BJ (cell line): ENCODE data around the gene CEND1. TPM values are rescaled to one million over a fixed set of nuclear protein-coding genes. Genes with fewer than 3 reads are reported as not detected.

Experiments used
- CTCF ChIA-PET: fragments of 350-600 bp; formaldehyde crosslinking; extraction: SDS; loops from one replicate; lab custom pipeline; 2021; ENCODE audit warnings: antibody characterized with exemption, inconsistent platforms; lab: Yijun Ruan, JAX
- POLR2A ChIA-PET: fragments of 300-600 bp; sonication (Branson Sonifier 250); formaldehyde crosslinking; extraction: SDS; loops from one replicate; lab custom pipeline; 2021; ENCODE audit warnings: antibody characterized with exemption; lab: Charles Lee
- DNase-seq: peaks from one replicate; pipeline ENCODE4 v3.0.0-alpha.2; 2011; ENCODE audit warnings: low read depth
- H3K27me3 ChIP-seq: 2 replicates; pipeline ENCODE4 v1.6.0; 2011; ENCODE audit warnings: low read length; ENCODE audit not compliant: control insufficient read depth, insufficient read depth
- H3K36me3 ChIP-seq: 2 replicates; pipeline ENCODE4 v1.5.1; 2011; ENCODE audit warnings: low read length; ENCODE audit not compliant: control insufficient read depth, insufficient read depth
- H3K4me3 ChIP-seq: 2 replicates; pipeline ENCODE4 v1.5.1; 2011; ENCODE audit warnings: low read depth, mild to moderate bottlenecking, control low read depth, low read length
- CTCF ChIP-seq: IDR thresholded peaks from 2 replicates; pipeline ENCODE4 v1.5.1; 2011; ENCODE audit warnings: low read depth, mild to moderate bottlenecking, control low read depth, inconsistent platforms, low read length, moderate library complexity; ENCODE audit not compliant: insufficient read depth
- polyA plus RNA-seq: library from polyadenylated mRNA; depleted of rRNA; stranded (reverse); fragments of >200 nt; gene quantifications from 2 replicates; pipeline ENCODE4 v1.2.3, GENCODE V29; 2011

Gene CEND1
- polyA plus RNA-seq, 1 experiment: 0.23 TPM

GRCh38 chr11:836700-837099 lies 46.8 kb upstream of the CEND1 start:
- ChIA-PET POLR2A (interaction anchor here (0.5 kb wide), 1 partner anchor 91 kb away, joined by 3 read pairs; no protein-coding TSS in a partner anchor), CTCF (no interaction called here)
- Histone ChIP-seq H3K27me3 (no peaks in the 10 kb centered on the region), H3K4me3 (no peak overlapping the region), H3K36me3 (peaks cover 46% of the 10 kb centered on the region)
- TF ChIP-seq CTCF: no peak
- no peak for DNase-seq

GRCh38 chr11:836274-836673 lies 46.4 kb upstream of the CEND1 start:
- POLR2A ChIA-PET: interaction anchor here (0.5 kb wide), 1 partner anchor 91 kb away, joined by 3 read pairs; no protein-coding TSS in a partner anchor
- CTCF ChIA-PET: no interaction called here
- Histone ChIP-seq H3K4me3 (no peak overlapping the region), H3K36me3 (peaks cover 46% of the 10 kb centered on the region), H3K27me3 (no peaks in the 10 kb centered on the region)
- no peak for TF ChIP-seq CTCF
- DNase-seq: no peak

GRCh38 chr11:834371-835316 lies 44.8 kb upstream of the CEND1 start:
- Histone ChIP-seq H3K36me3 (peaks cover 32% of the 10 kb centered on the region), H3K4me3 (peak overlapping the region; percentile 80), H3K27me3 (no peaks in the 10 kb centered on the region)
- ChIA-PET POLR2A (interaction anchor here (0.6 to 3.1 kb wide), 2 partner anchors 10 to 66 kb away, joined by 4 to 15 read pairs; no protein-coding TSS in a partner anchor), CTCF (interaction anchor here (0.7 to 1.7 kb wide), 7 partner anchors 9 to 216 kb away, joined by 3 to 6 read pairs (median 3); no protein-coding TSS in a partner anchor)
- no peak for DNase-seq
- TF ChIP-seq CTCF: no peak

GRCh38 chr11:833849-834311 lies 44.0 kb upstream of the CEND1 start:
- POLR2A ChIA-PET: interaction anchor here (1.4 to 3.1 kb wide), 2 partner anchors 9 to 10 kb away, joined by 6 to 15 read pairs; partner anchors contain the start of gene TSPAN4
- Histone ChIP-seq H3K4me3 (peak overlapping the region; percentile 80), H3K36me3 (peaks cover 26% of the 10 kb centered on the region), H3K27me3 (no peaks in the 10 kb centered on the region)
- CTCF ChIA-PET: interaction anchor here (1.0 to 1.7 kb wide), 5 partner anchors 10 to 217 kb away, joined by 3 to 6 read pairs (median 5); no protein-coding TSS in a partner anchor
- no peak for DNase-seq
- no peak for TF ChIP-seq CTCF
